CD4-positive, alpha-beta T cell (primary cell): ENCODE measurements around the gene FUT6. TPM values are rescaled to one million over a fixed set of nuclear protein-coding genes. Genes with fewer than 3 reads are reported as not detected.

Experiments
- ATAC-seq: fragments of 200-7000 bp; cut with Tn5 transposase; one replicate; pipeline ENCODE4 v1.10.0; 2022; ENCODE audit warnings: mild to moderate bottlenecking; ENCODE audit not compliant: poor library complexity
- CTCF ChIA-PET: fragments of 350-600 bp; sonication (Branson Sonifier 250); formaldehyde crosslinking; loops from one replicate; lab custom pipeline; 2021; ENCODE audit warnings: antibody characterized with exemption, inconsistent platforms; lab: Charles Lee
- POLR2A ChIA-PET: fragments of 350-600 bp; sonication (Branson Sonifier 250); formaldehyde crosslinking; loops from one replicate; lab custom pipeline; 2021; ENCODE audit warnings: antibody characterized with exemption, inconsistent platforms; lab: Charles Lee
- DNase-seq, 14 experiments: peaks; one replicate each; pipeline ENCODE4 v3.0.0-alpha.2; 2013 to 2020; ENCODE audit warnings: mixed read lengths in 2 of 14
- H3K27ac ChIP-seq, 2 donors: one replicate each; pipeline versions ENCODE4 v1.5.1 to v1.7.0; 2013; ENCODE audit warnings: low read length in 2 of 2, low read depth in 1 of 2, mild to moderate bottlenecking in 1 of 2
- H3K27me3 ChIP-seq, 2 experiments: 1 replicate in 1 of 2; 2 replicates in 1 of 2; pipeline versions ENCODE4 v1.6.1 to v1.7.0; 2013; ENCODE audit warnings: low read length in 2 of 2, control low read depth in 1 of 2, mild to moderate bottlenecking in 1 of 2, moderate library complexity in 1 of 2; ENCODE audit not compliant: insufficient read depth in 2 of 2, control insufficient read depth in 1 of 2
- H3K36me3 ChIP-seq: one replicate; pipeline ENCODE4 v1.6.1; 2013; ENCODE audit warnings: low read length, control low read depth; ENCODE audit not compliant: insufficient read depth
- H3K4me1 ChIP-seq: one replicate; pipeline ENCODE4 v1.6.1; 2013; ENCODE audit warnings: low read length, control low read depth; ENCODE audit not compliant: insufficient read depth
- H3K4me3 ChIP-seq: one replicate; pipeline ENCODE4 v1.5.1; 2013; ENCODE audit warnings: mild to moderate bottlenecking, low read length, moderate library complexity
- H3K9me3 ChIP-seq, 2 experiments: 1 replicate in 1 of 2; 2 replicates in 1 of 2; pipeline versions ENCODE4 v1.6.1 to v1.7.0; 2013; ENCODE audit warnings: low read length in 2 of 2, mild to moderate bottlenecking in 2 of 2, control low read depth in 1 of 2, moderate library complexity in 1 of 2; ENCODE audit not compliant: control insufficient read depth in 1 of 2, insufficient read depth in 1 of 2
- H3K27ac Mint-ChIP-seq: one replicate; pipeline ENCODE4 v1.8.0; 2020; ENCODE audit warnings: mixed read lengths
- H3K27me3 Mint-ChIP-seq: one replicate; pipeline ENCODE4 v1.8.0; 2021; ENCODE audit warnings: mixed read lengths
- H3K36me3 Mint-ChIP-seq: one replicate; pipeline ENCODE4 v1.8.0; 2021; ENCODE audit warnings: low read depth, mixed read lengths
- H3K4me1 Mint-ChIP-seq: one replicate; pipeline ENCODE4 v1.8.0; 2021; ENCODE audit warnings: low read depth, mixed read lengths
- H3K4me3 Mint-ChIP-seq: one replicate; pipeline ENCODE4 v1.8.0; 2020; ENCODE audit warnings: mild to moderate bottlenecking, mixed read lengths
- H3K9me3 Mint-ChIP-seq: one replicate; pipeline ENCODE4 v1.8.0; 2020; ENCODE audit warnings: mixed read lengths
- CTCF ChIP-seq: fragments of 200-600 bp; IDR thresholded peaks from one replicate; pipeline ENCODE4 v1.8.0; 2022; ENCODE audit warnings: antibody characterized with exemption, mild to moderate bottlenecking
- intact Hi-C, 2 experiments: fragments of 100-400 bp; cut with DNase I in 1 of 2; cut with micrococcal nuclease in 1 of 2; formaldehyde crosslinking; loops; one replicate each; pipeline versions ENCODE4 v1.15.1 to v1.9.0; 2023 to 2025; cut with DNase I, micrococcal nuclease
- total RNA-seq, 174 experiments: library from RNA in 2 of 174; stranded (reverse) in 2 of 174; gene quantifications; one replicate each; pipeline ENCODE4 v1.2.3 and lab custom pipeline; 2021 to 2026

FUT6 gene
- total RNA-seq, 2 experiments from 2014 or later: 0.17 TPM; not detected in 1

DNA sequence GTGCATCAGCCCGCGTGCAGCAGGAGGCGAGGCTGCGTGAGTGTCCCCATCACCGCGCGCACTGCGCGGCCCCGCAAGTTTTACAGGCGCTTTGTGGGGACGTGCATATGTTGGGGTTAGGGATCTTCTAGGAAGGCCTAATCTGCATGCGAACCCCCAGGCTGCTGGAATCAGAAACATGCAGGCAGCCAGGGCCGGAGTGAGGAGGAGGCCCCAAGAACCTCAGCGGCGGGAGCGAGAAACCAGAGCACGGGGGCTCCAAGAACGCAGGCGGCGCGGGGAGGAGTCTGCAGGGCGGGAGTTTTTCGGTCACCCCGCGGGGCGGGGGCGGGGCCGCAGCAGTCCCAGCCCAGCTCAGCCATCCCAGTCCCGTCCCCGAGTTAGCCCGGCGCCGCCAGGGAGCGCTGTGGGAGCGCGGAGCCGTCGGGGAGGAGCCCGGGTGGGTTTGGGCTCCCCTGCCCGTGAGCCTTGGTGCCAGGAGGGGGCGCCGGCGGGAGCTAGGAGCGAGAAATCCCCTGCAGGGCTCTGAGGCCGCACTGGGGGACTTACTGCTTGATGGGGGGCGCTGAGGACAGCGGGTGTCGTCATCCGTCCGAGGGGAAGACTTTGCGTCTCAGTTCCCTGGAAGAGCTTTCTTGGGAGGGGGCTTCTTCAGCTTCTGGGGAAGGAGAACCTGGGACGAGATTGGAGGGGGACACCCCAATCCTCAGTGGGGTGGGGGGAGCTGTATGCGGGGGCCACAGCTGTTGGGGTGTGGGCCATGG is 35.6 kb downstream of the FUT6 start:
- CTCF ChIA-PET: interaction anchor here (0.6 to 1.9 kb wide), 37 partner anchors 8 to 1816 kb away, joined by 3 to 63 read pairs (median 4); partner anchors contain the start of genes CLPP, DUS3L, FEM1A and FUT6
- Histone ChIP-seq H3K27me3 (peaks cover 26 to 28% of the 10 kb centered on the region in 2 experiments), H3K9me3 (peaks cover 0 to 22% of the 10 kb centered on the region in 2 experiments), H3K27ac (no peak overlapping the region), H3K36me3 (no peaks in the 10 kb centered on the region), H3K4me1 (peaks cover 36% of the 10 kb centered on the region), H3K4me3 (peak overlapping the region; percentile 47)
- Mint-ChIP-seq H3K27ac (peak overlapping the region; percentile 68), H3K4me1 (peaks cover 18% of the 10 kb centered on the region), H3K4me3 (peak overlapping the region; percentile 83), H3K27me3 (peaks cover 25% of the 10 kb centered on the region), H3K36me3 (no peaks in the 10 kb centered on the region), H3K9me3 (no peaks in the 10 kb centered on the region)
- ATAC-seq: peak; percentile 97
- intact Hi-C loops: loop anchor here (1.0 to 5.0 kb wide), 5 partner anchors 13 to 558 kb away; partner anchors contain the start of genes VMAC (in 2 of the 2), CLPP (in 1 of the 2), DUS3L (in 1 of the 2) and RANBP3 (in 1 of the 2)
- POLR2A ChIA-PET: interaction anchor here (0.5 to 1.7 kb wide), 13 partner anchors 9 to 1826 kb away, joined by 3 to 33 read pairs (median 5); partner anchors contain the start of genes DUS3L, NDUFA11, PET100 and RANBP3
- peak; percentile 86 to 97 (median 90) for DNase-seq
- peak; percentile 81 for TF ChIP-seq CTCF

- Mint-ChIP-seq H3K36me3 (no peaks in the 10 kb centered on the region), H3K27me3 (peaks cover 28% of the 10 kb centered on the region), H3K9me3 (no peaks in the 10 kb centered on the region), H3K27ac (no peak overlapping the region), H3K4me3 (peak overlapping the region; percentile 83), H3K4me1 (peaks cover 18% of the 10 kb centered on the region)
- peak overlapping the region; percentile 47 for H3K4me3 ChIP-seq
- POLR2A ChIA-PET: interaction anchor here (0.7 to 1.7 kb wide), 9 partner anchors 12 to 219 kb away, joined by 3 to 33 read pairs (median 7); partner anchors contain the start of genes DUS3L, NDUFA11, RANBP3 and SAFB
- peaks cover 36% of the 10 kb centered on the region for H3K4me1 ChIP-seq
- CTCF ChIA-PET: interaction anchor here (0.6 to 1.9 kb wide), 31 partner anchors 10 to 558 kb away, joined by 3 to 63 read pairs (median 5); partner anchors contain the start of genes CLPP, DUS3L, LONP1 and NDUFA11
- ATAC-seq (no peak), DNase-seq (no peak)
- H3K27ac ChIP-seq: no peak overlapping the region
- intact Hi-C loops: loop anchor here (5.0 kb wide), 2 partner anchors 174 to 559 kb away; partner anchors contain the start of genes CLPP (in 1 of the 2) and RANBP3 (in 1 of the 2)
- H3K9me3 ChIP-seq: peaks cover 0 to 22% of the 10 kb centered on the region in 2 experiments
- peaks cover 26 to 28% of the 10 kb centered on the region in 2 experiments for H3K27me3 ChIP-seq
- H3K36me3 ChIP-seq: no peaks in the 10 kb centered on the region
- TF ChIP-seq CTCF: no peak
Measured at GRCh38 chr19:5803441-5803751, 36.1 kb downstream of the FUT6 start.

- Mint-ChIP-seq H3K4me1 (peaks cover 18% of the 10 kb centered on the region), H3K27ac (no peak overlapping the region), H3K27me3 (peaks cover 28% of the 10 kb centered on the region), H3K9me3 (no peaks in the 10 kb centered on the region), H3K4me3 (peak overlapping the region; percentile 62), H3K36me3 (no peaks in the 10 kb centered on the region)
- Histone ChIP-seq H3K27ac (no peak overlapping the region), H3K27me3 (peaks cover 26 to 28% of the 10 kb centered on the region in 2 experiments), H3K4me1 (peaks cover 36% of the 10 kb centered on the region), H3K9me3 (peaks cover 0 to 19% of the 10 kb centered on the region in 2 experiments), H3K36me3 (no peaks in the 10 kb centered on the region), H3K4me3 (no peak overlapping the region)
- no peak for TF ChIP-seq CTCF
- ChIA-PET CTCF (no interaction called here), POLR2A (no interaction called here)
- intact Hi-C loops: loop anchor here (5.0 kb wide), 2 partner anchors 175 to 560 kb away; partner anchors contain the start of genes CLPP (in 1 of the 2) and RANBP3 (in 1 of the 2)
- ATAC-seq: no peak
- DNase-seq: peak in 1 of 14 experiments; percentile 43
Measured at GRCh38 chr19:5801796-5802619, 37.5 kb downstream of the FUT6 start.
